HG03039 (cell line): ENCODE data around the gene SUGCT.
A peak's percentile ranks its signal among the peaks of the same experiment; 100 is the strongest.
"Not testable (repeated sequence)": the region's sequence is repeated elsewhere in the genome, so short reads cannot be mapped to it uniquely, and the experiment has no call there.

Source experiments
- ATAC-seq: cut with Tn5 transposase; IDR thresholded peaks from one replicate; pipeline ENCODE4 v1.9.1; 2021; ENCODE audit warnings: mild to moderate bottlenecking, moderate library complexity; ENCODE audit not compliant: unreplicated experiment

The SUGCT gene

GRCh38 chr7:40602351-40602750, 467.5 kb downstream of the SUGCT start:
- ATAC-seq = not testable (repeated sequence)

- ATAC-seq = peak; percentile 73
Measured at GRCh38 chr7:40604601-40605438, 470.0 kb downstream of the SUGCT start.

- no peak for ATAC-seq
Measured at GRCh38 chr7:40608321-40609075, 473.7 kb downstream of the SUGCT start.

- no peak for ATAC-seq
Measured at GRCh38 chr7:40610461-40610860, 475.7 kb downstream of the SUGCT start.

- ATAC-seq = no peak
Measured at GRCh38 chr7:40611095-40611871, 476.5 kb downstream of the SUGCT start.

GRCh38 chr7:40612298-40612697, 477.5 kb downstream of the SUGCT start:
- ATAC-seq = no peak

GRCh38 chr7:40619647-40620046, 484.8 kb downstream of the SUGCT start:
- no peak for ATAC-seq

- no peak for ATAC-seq
Measured at GRCh38 chr7:40621592-40621998, 486.8 kb downstream of the SUGCT start.

- ATAC-seq = no peak
Measured at GRCh38 chr7:40622941-40623501, 488.2 kb downstream of the SUGCT start.

- no peak for ATAC-seq
Measured at GRCh38 chr7:40623863-40624262, 489.1 kb downstream of the SUGCT start.

GRCh38 chr7:40627361-40627760, 492.6 kb downstream of the SUGCT start:
- ATAC-seq = not testable (repeated sequence)

- ATAC-seq = no peak
Measured at GRCh38 chr7:40629891-40630290, 495.1 kb downstream of the SUGCT start.

GRCh38 chr7:40634118-40634517, 499.3 kb downstream of the SUGCT start:
- no peak for ATAC-seq

GRCh38 chr7:40638545-40639320, 503.9 kb downstream of the SUGCT start:
- no peak for ATAC-seq

GRCh38 chr7:40640566-40640965, 505.8 kb downstream of the SUGCT start:
- no peak for ATAC-seq

- ATAC-seq = no peak
Measured at GRCh38 chr7:40641701-40642100, 506.9 kb downstream of the SUGCT start.

GRCh38 chr7:40643664-40644063, 508.9 kb downstream of the SUGCT start:
- no peak for ATAC-seq

GRCh38 chr7:40644454-40645188, 509.8 kb downstream of the SUGCT start:
- ATAC-seq = no peak

- ATAC-seq = no peak
Measured at GRCh38 chr7:40645197-40645596, 510.4 kb downstream of the SUGCT start.

- no peak for ATAC-seq
Measured at GRCh38 chr7:40646717-40647116, 511.9 kb downstream of the SUGCT start.
